Measurements from ENCODE around the gene GTF2H3.
A peak's percentile ranks its signal among the peaks of the same experiment; 100 is the strongest.
"Not testable (repeated sequence)": the region's sequence is repeated elsewhere in the genome, so short reads cannot be mapped to it uniquely, and the experiment has no call there.

GTF2H3 gene

GRCh38 chr12:123633379-123634141 lies at the start of gene GTF2H3, which contains the start of gene EIF2B1:
Gene GTF2H3 (plus strand): TSS chr12:123633829. CDS start chr12:123633860, 31 bp downstream.
Gene EIF2B1 (minus strand): TSS chr12:123633686. CDS start chr12:123633557, 129 bp downstream.
- peak; percentile 98 for DNase-seq (ENCODE audit: low read depth)

GRCh38 chr12:123591702-123592481 lies 41.7 kb upstream of the GTF2H3 start:
- no peak for DNase-seq (ENCODE audit: low read depth)

GRCh38 chr12:123595729-123596128 lies 37.9 kb upstream of the GTF2H3 start:
- DNase-seq (ENCODE audit: low read depth), result no peak

- no peak for DNase-seq (ENCODE audit: low read depth)
Observed at GRCh38 chr12:123597100-123597499, 36.5 kb upstream of the GTF2H3 start.

GRCh38 chr12:123598522-123598921 lies 35.1 kb upstream of the GTF2H3 start:
- DNase-seq (ENCODE audit: low read depth), result no peak

GRCh38 chr12:123599310-123599709 lies 34.3 kb upstream of the GTF2H3 start:
- DNase-seq (ENCODE audit: low read depth), result no peak

GRCh38 chr12:123599721-123600120 lies 33.9 kb upstream of the GTF2H3 start:
- no peak for DNase-seq (ENCODE audit: low read depth)

- DNase-seq (ENCODE audit: low read depth), result peak; percentile 80
Observed at GRCh38 chr12:123601602-123602489, 31.8 kb upstream of the GTF2H3 start, which contains the start of gene DDX55. Gene DDX55 (plus strand): TSS chr12:123602099. CDS start chr12:123602149, 50 bp downstream.

GRCh38 chr12:123602651-123603195 lies 30.9 kb upstream of the GTF2H3 start:
- no peak for DNase-seq (ENCODE audit: low read depth)

GRCh38 chr12:123603495-123603894 lies 30.1 kb upstream of the GTF2H3 start:
- not testable (repeated sequence) for DNase-seq (ENCODE audit: low read depth)

GRCh38 chr12:123607756-123608155 lies 25.9 kb upstream of the GTF2H3 start:
- no peak for DNase-seq (ENCODE audit: low read depth)

- no peak for DNase-seq (ENCODE audit: low read depth)
Observed at GRCh38 chr12:123608182-123608581, 25.4 kb upstream of the GTF2H3 start.

- DNase-seq (ENCODE audit: low read depth), result no peak
Observed at GRCh38 chr12:123614110-123614509, 19.5 kb upstream of the GTF2H3 start.

- no peak for DNase-seq (ENCODE audit: low read depth)
Observed at GRCh38 chr12:123614531-123614930, 19.1 kb upstream of the GTF2H3 start.

GRCh38 chr12:123617144-123617543 lies 16.5 kb upstream of the GTF2H3 start:
- DNase-seq (ENCODE audit: low read depth), result no peak

GRCh38 chr12:123617580-123617979 lies 16.0 kb upstream of the GTF2H3 start:
- DNase-seq (ENCODE audit: low read depth), result no peak

GRCh38 chr12:123621101-123621500 lies 12.5 kb upstream of the GTF2H3 start:
- DNase-seq (ENCODE audit: low read depth), result no peak

GRCh38 chr12:123621619-123622530 lies 11.8 kb upstream of the GTF2H3 start:
- no peak for DNase-seq (ENCODE audit: low read depth)

GRCh38 chr12:123634142-123634561 lies 523 bp downstream of the GTF2H3 start:
- no peak for DNase-seq (ENCODE audit: low read depth)

- DNase-seq (ENCODE audit: low read depth), result no peak
Observed at GRCh38 chr12:123643911-123644310, 10.3 kb downstream of the GTF2H3 start.

GRCh38 chr12:123645380-123645779 lies 11.8 kb downstream of the GTF2H3 start:
- no peak for DNase-seq (ENCODE audit: low read depth)

Measured in activated T-cell treated with anti-CD3 and anti-CD28 coated beads for 24 hours (primary cell).